ENCODE results near the gene NFIX. TPM values are rescaled to one million over a fixed set of nuclear protein-coding genes. Genes with fewer than 3 reads are reported as not detected.

Gene NFIX
- total and polyA plus RNA-seq, 2 donors from 2014 or later, result 4.3 to 65.0 TPM

DNA sequence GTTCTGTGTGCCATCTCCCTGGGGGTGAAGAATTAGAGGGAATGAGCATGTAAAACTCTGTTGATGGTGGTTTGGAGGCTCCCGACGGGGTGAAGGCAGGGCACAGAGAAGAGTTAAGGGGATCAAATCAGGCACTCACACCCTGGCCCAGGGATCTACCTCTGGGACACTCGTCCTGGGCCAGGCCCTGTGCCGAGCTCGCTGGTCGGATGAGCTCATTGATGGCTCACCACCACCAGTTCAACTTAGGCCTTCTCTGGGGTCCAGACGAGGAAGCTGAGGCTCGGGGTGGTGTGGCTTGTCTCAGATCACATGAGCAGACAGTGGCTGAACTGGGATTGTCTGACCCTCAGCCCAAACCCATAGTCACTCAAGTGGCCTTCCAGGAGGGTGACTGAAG lies 124.4 kb downstream of the NFIX start:
- H3K36me3 ChIP-seq (ENCODE audit: control insufficient read depth in 2 of 3, insufficient read depth in 3 of 3, low read length in 3 of 3), result no peaks in the 10 kb centered on the region
- H3K9ac ChIP-seq (ENCODE audit: low read length in 3 of 3), result peak overlapping the region in 1 of 3 donors; percentile 59
- DNase-seq (no peak), FAIRE-seq (no peak)
- intact Hi-C loops (cut with DNase I), result no loop called here
- peak overlapping the region in 2 of 3 donors; percentile 16 to 64 for H3K4me3 ChIP-seq (ENCODE audit: low read length in 3 of 3)
- TF ChIP-seq, protein P1, sequence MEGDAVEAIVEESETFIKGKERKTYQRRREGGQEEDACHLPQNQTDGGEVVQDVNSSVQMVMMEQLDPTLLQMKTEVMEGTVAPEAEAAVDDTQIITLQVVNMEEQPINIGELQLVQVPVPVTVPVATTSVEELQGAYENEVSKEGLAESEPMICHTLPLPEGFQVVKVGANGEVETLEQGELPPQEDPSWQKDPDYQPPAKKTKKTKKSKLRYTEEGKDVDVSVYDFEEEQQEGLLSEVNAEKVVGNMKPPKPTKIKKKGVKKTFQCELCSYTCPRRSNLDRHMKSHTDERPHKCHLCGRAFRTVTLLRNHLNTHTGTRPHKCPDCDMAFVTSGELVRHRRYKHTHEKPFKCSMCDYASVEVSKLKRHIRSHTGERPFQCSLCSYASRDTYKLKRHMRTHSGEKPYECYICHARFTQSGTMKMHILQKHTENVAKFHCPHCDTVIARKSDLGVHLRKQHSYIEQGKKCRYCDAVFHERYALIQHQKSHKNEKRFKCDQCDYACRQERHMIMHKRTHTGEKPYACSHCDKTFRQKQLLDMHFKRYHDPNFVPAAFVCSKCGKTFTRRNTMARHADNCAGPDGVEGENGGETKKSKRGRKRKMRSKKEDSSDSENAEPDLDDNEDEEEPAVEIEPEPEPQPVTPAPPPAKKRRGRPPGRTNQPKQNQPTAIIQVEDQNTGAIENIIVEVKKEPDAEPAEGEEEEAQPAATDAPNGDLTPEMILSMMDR (IDR thresholded peaks at IDR 0.05; ENCODE audit: borderline replicate concordance, extremely low read depth, insufficient read depth), result no peak
- no peaks in the 10 kb centered on the region for H3K27me3 ChIP-seq (ENCODE audit: control insufficient read depth, insufficient read depth, low read length)
- no peak overlapping the region for H3K27ac ChIP-seq (ENCODE audit: low read depth in 2 of 2, low read length in 2 of 2)
- H3K4me1 ChIP-seq (ENCODE audit: control insufficient read depth in 2 of 3, insufficient read depth in 2 of 3, low read depth in 1 of 3, low read length in 3 of 3), result peaks cover 2 to 34% (median 14%) of the 10 kb centered on the region in 3 donors
- no peaks in the 10 kb centered on the region for H3K9me3 ChIP-seq (ENCODE audit: control insufficient read depth in 2 of 3, insufficient read depth in 1 of 3, low read length in 3 of 3)

DNA sequence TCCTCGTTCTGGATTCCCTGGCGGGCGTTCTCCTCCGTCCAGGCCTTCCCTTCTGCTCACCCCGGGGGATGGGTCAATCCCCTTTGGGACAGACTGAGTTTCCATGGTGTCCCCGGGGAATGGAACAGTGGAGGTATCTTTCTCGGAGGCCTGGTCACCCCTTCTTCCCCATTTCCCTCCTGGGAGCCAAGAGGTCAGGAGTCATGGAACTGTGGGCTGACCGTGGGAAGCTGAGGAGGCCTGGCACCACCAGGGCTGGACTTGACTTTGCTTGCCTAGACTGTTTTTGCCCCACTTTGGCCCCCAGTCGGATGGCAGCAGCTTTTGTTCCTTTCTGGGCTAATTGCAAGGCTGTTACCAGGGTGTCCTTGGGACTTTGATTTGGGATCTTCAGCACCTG lies 124.8 kb downstream of the NFIX start:
- peaks cover 2 to 34% (median 14%) of the 10 kb centered on the region in 3 donors for H3K4me1 ChIP-seq (ENCODE audit: control insufficient read depth in 2 of 3, insufficient read depth in 2 of 3, low read depth in 1 of 3, low read length in 3 of 3)
- no peaks in the 10 kb centered on the region for H3K9me3 ChIP-seq (ENCODE audit: control insufficient read depth in 2 of 3, insufficient read depth in 1 of 3, low read length in 3 of 3)
- H3K27ac ChIP-seq (ENCODE audit: low read depth in 2 of 2, low read length in 2 of 2), result no peak overlapping the region
- H3K36me3 ChIP-seq (ENCODE audit: control insufficient read depth in 2 of 3, insufficient read depth in 3 of 3, low read length in 3 of 3), result no peaks in the 10 kb centered on the region
- H3K27me3 ChIP-seq (ENCODE audit: control insufficient read depth, insufficient read depth, low read length), result no peaks in the 10 kb centered on the region
- no peak for FAIRE-seq
- H3K4me3 ChIP-seq (ENCODE audit: low read length in 3 of 3), result no peak overlapping the region
- intact Hi-C loops (cut with DNase I), result no loop called here
- peak overlapping the region in 1 of 3 donors; percentile 59 for H3K9ac ChIP-seq (ENCODE audit: low read length in 3 of 3)
- TF ChIP-seq, protein P1 (IDR thresholded peaks at IDR 0.05; ENCODE audit: borderline replicate concordance, extremely low read depth, insufficient read depth), result no peak
- DNase-seq, result no peak

GRCh38 chr19:13120817-13121216 lies 125.5 kb downstream of the NFIX start:
- intact Hi-C loops (cut with DNase I), result no loop called here
- H3K4me3 ChIP-seq (ENCODE audit: low read length in 3 of 3), result no peak overlapping the region
- H3K36me3 ChIP-seq (ENCODE audit: control insufficient read depth in 2 of 3, insufficient read depth in 3 of 3, low read length in 3 of 3), result no peaks in the 10 kb centered on the region
- peaks cover 2 to 32% (median 10%) of the 10 kb centered on the region in 3 donors for H3K4me1 ChIP-seq (ENCODE audit: control insufficient read depth in 2 of 3, insufficient read depth in 2 of 3, low read depth in 1 of 3, low read length in 3 of 3)
- FAIRE-seq, result no peak
- H3K27ac ChIP-seq (ENCODE audit: low read depth in 2 of 2, low read length in 2 of 2), result no peak overlapping the region
- DNase-seq, result no peak
- H3K9me3 ChIP-seq (ENCODE audit: control insufficient read depth in 2 of 3, insufficient read depth in 1 of 3, low read length in 3 of 3), result no peaks in the 10 kb centered on the region
- H3K27me3 ChIP-seq (ENCODE audit: control insufficient read depth, insufficient read depth, low read length), result no peaks in the 10 kb centered on the region
- TF ChIP-seq, protein P1 (IDR thresholded peaks at IDR 0.05; ENCODE audit: borderline replicate concordance, extremely low read depth, insufficient read depth), result no peak
- H3K9ac ChIP-seq (ENCODE audit: low read length in 3 of 3), result peak overlapping the region in 1 of 3 donors; percentile 5
